GM12878 (cell line): ENCODE measurements around the gene GALK2. TPM values are rescaled to one million over a fixed set of nuclear protein-coding genes. Genes with fewer than 3 reads are reported as not detected.
A peak's percentile ranks its signal among the peaks of the same experiment; 100 is the strongest.

Source experiments
- ATAC-seq: fragments of 200-7000 bp; cut with Tn5 transposase; 3 replicates; pipeline ENCODE4 v1.9.1; 2020; ENCODE audit warnings: mild to moderate bottlenecking, moderate library complexity
- BruUV-seq: library from RNA; stranded (reverse); fragments of 400-500 nt; replicated peaks from 2 replicates; lab custom pipeline; 2021; lab: Mats Ljungman, UMichigan
- CTCF ChIA-PET: fragments of 300-600 bp; sonication (Branson Sonifier 250); formaldehyde crosslinking; extraction: SDS; loops from one replicate; lab custom pipeline; 2021; ENCODE audit warnings: inconsistent platforms; lab: Yijun Ruan, JAX
- POLR2A ChIA-PET: fragments of 350-600 bp; formaldehyde crosslinking; extraction: SDS; loops from one replicate; lab custom pipeline; 2021; ENCODE audit warnings: inconsistent platforms; lab: Charles Lee
- RAD21 ChIA-PET: fragments of 300-600 bp; sonication (Branson Sonifier 250); formaldehyde crosslinking; loops from one replicate; lab custom pipeline; 2023; ENCODE audit warnings: antibody characterized with exemption; ENCODE audit not compliant: unreplicated experiment; lab: Charles Lee
- SMC1A ChIA-PET: fragments of 300-600 bp; sonication (Branson Sonifier 250); formaldehyde crosslinking; loops from one replicate; lab custom pipeline; 2023; ENCODE audit not compliant: unreplicated experiment, uncharacterized antibody; lab: Charles Lee
- DNase-seq: peaks from one replicate; pipeline ENCODE4 v3.0.0-alpha.2; 2011; ENCODE audit warnings: low read depth, low spot score
- FAIRE-seq: peaks from 3 replicates; lab custom pipeline; 2011; peaks lifted over from hg19 to GRCh38; lab: Jason Lieb, UNC
- H2AFZ ChIP-seq: 2 replicates; pipeline ENCODE4 v1.6.0; 2011; ENCODE audit warnings: low read depth, low read length, control low read depth; ENCODE audit not compliant: control insufficient read depth
- H3K27ac ChIP-seq: 2 replicates; pipeline ENCODE4 v1.5.1; 2011; ENCODE audit warnings: control low read depth; ENCODE audit not compliant: control insufficient read depth, insufficient read depth
- H3K27me3 ChIP-seq, 2 experiments: replicated peaks in 1 of 2; 2 replicates each; pipeline versions ENCODE4 v1.6.0 to v1.6.1; 2011; ENCODE audit warnings: low read length in 1 of 2; ENCODE audit not compliant: control insufficient read depth in 2 of 2, insufficient read depth in 2 of 2
- H3K36me3 ChIP-seq, 2 experiments: 2 replicates each; pipeline ENCODE4 v1.5.1; 2011; ENCODE audit warnings: low read length in 1 of 2; ENCODE audit not compliant: control insufficient read depth in 2 of 2, insufficient read depth in 2 of 2
- H3K4me1 ChIP-seq: 2 replicates; pipeline ENCODE4 v1.6.1; 2011; ENCODE audit warnings: mild to moderate bottlenecking, low read length, moderate library complexity, mixed read lengths; ENCODE audit not compliant: control insufficient read depth, insufficient read depth
- H3K4me2 ChIP-seq: 2 replicates; pipeline ENCODE4 v1.6.0; 2011; ENCODE audit warnings: control low read depth; ENCODE audit not compliant: control insufficient read depth, insufficient read depth
- H3K4me3 ChIP-seq: fragments of 200-600 bp; sonication (generic); 2 replicates; pipeline ENCODE4 v1.5.1; 2016
- H3K79me2 ChIP-seq: 2 replicates; pipeline ENCODE4 v1.6.0; 2011; ENCODE audit warnings: low read length; ENCODE audit not compliant: control insufficient read depth, insufficient read depth
- H3K9ac ChIP-seq: 2 replicates; pipeline ENCODE4 v1.8.0; 2011; ENCODE audit warnings: low read length, control low read depth, mixed read lengths; ENCODE audit not compliant: control insufficient read depth, insufficient read depth
- H3K9me3 ChIP-seq: replicated peaks from 3 replicates; pipeline ENCODE4 v1.5.1; 2011; ENCODE audit warnings: mild to moderate bottlenecking, low read length; ENCODE audit not compliant: control insufficient read depth, insufficient read depth
- H4K20me1 ChIP-seq: 2 replicates; pipeline ENCODE4 v1.6.0; 2011; ENCODE audit not compliant: control insufficient read depth, insufficient read depth
- EP300 ChIP-seq, 2 experiments: fragments of 150-350 bp in 1 of 2; IDR thresholded peaks; 2 replicates each; pipeline ENCODE4 v1.6.1; 2011 to 2012; ENCODE audit warnings: low read depth in 2 of 2, low read length in 2 of 2, borderline replicate concordance in 1 of 2, improper control_type of control experiment in 1 of 2, inconsistent platforms in 1 of 2; ENCODE audit not compliant: control insufficient read depth in 1 of 2
- HDGF ChIP-seq: fragments of 450-650 bp; IDR thresholded peaks from 2 replicates; pipeline ENCODE4 v1.6.1; 2016; ENCODE audit warnings: antibody characterized with exemption
- KAT2A ChIP-seq: conservative IDR thresholded peaks from 2 replicates; pipeline ENCODE4 v1.6.1; 2011; ENCODE audit warnings: low read depth, low read length; ENCODE audit not compliant: control insufficient read depth
- LARP7 ChIP-seq: fragments of 450-650 bp; IDR thresholded peaks from 2 replicates; pipeline ENCODE4 v1.6.1; 2017; ENCODE audit warnings: mild to moderate bottlenecking
- NFXL1 ChIP-seq: fragments of 450-650 bp; IDR thresholded peaks from 2 replicates; pipeline ENCODE4 v1.6.1; 2017; ENCODE audit warnings: antibody characterized with exemption, mild to moderate bottlenecking, borderline replicate concordance
- SP1 ChIP-seq: IDR thresholded peaks from one replicate; pipeline ENCODE4 v1.6.1; 2011; ENCODE audit warnings: low read depth, low read length
- SPI1 ChIP-seq: IDR thresholded peaks from 2 replicates; pipeline ENCODE4 v1.6.1; 2011; ENCODE audit warnings: low read depth, mild to moderate bottlenecking, low read length, moderate library complexity, borderline replicate concordance; ENCODE audit not compliant: insufficient read depth
- WGBS: methylation state at CpG from one replicate; pipeline ENCODE4 v1.1.6; 2016; ENCODE audit warnings: low lambda C conversion rate; ENCODE audit not compliant: insufficient replicate concordance, insufficient coverage; ENCODE audit errors: missing lambda C conversion rate; 5-methylcytosine and 5-hydroxymethylcytosine counted together
- in situ Hi-C: fragments of 300-500 bp; cut with MboI; formaldehyde crosslinking; loops from 9 replicates; pipeline ENCODE4 v1.14.3; 2018; ENCODE audit warnings: mixed read lengths
- intact Hi-C: fragments of 100-400 bp; cut with micrococcal nuclease; formaldehyde crosslinking; loops from one replicate; pipeline ENCODE4 v1.14.2; 2022; ENCODE audit not compliant: unreplicated experiment
- polyA plus RNA-seq, 11 experiments: library from polyadenylated mRNA; depleted of rRNA in 4 of 11; unstranded in 6 of 11; stranded (reverse) in 5 of 11; fragments of >200 nt; fragmentation: Nextera tagmentation in 4 of 11; fragmentation: Illumina TruSeq in 1 of 11; extraction: Ambion mirVana in 4 of 11; extraction: Trizol in 1 of 11; gene quantifications; 1 replicate in 1 of 11; 2 replicates in 10 of 11; pipeline versions ENCODE4 v1.2.1 to v1.2.3, GENCODE V29; 2011 to 2016; ENCODE audit warnings: inconsistent platforms in 2 of 11, missing spikeins in 2 of 11, low read depth in 1 of 11
- total RNA-seq, 4 experiments: library from RNA; depleted of rRNA in 3 of 4; stranded (reverse); fragments of >200 nt in 3 of 4; fragmentation: Illumina TruSeq in 1 of 4; extraction: Trizol in 1 of 4; gene quantifications; 2 replicates each; pipeline versions ENCODE4 v1.2.1 to v1.2.3, GENCODE V29; 2013 to 2021
- TF ChIP-seq, protein P1 (sequence below): fragments of 450-650 bp; IDR thresholded peaks from 2 replicates; pipeline ENCODE4 v1.6.1; 2016; ENCODE audit warnings: mild to moderate bottlenecking

The GALK2 gene
- total and polyA plus RNA-seq, 10 of the 15 experiments (the other 5 are each of a cell fraction or from before 2014, with no cell fraction given), result 11.9 to 26.7 (median 15.4) TPM

GRCh38 chr15:49303003-49303402, 133.0 kb downstream of the GALK2 start:
- Histone ChIP-seq H3K4me3 (no peak overlapping the region), H3K79me2 (no peaks in the 10 kb centered on the region), H3K4me1 (0 out of 2 replicates have a peak, but pooled peaks cover 3% of the 10 kb centered on the region), H3K27ac (peak overlapping the region; percentile 42; the same call in 1 of the 2 replicates), H3K36me3 (peaks cover 0 to 2% of the 10 kb centered on the region in 2 experiments; a peak in 1 of 4 replicates), H2AFZ (no peak overlapping the region; the same call in 1 of the 2 replicates), H3K9me3 (no peaks in the 10 kb centered on the region; the same call in 2 of the 3 replicates), H3K9ac (no peak overlapping the region)
- ChIA-PET POLR2A (no interaction called here), CTCF (interaction anchor here (1.2 kb wide), 1 partner anchor 10 kb away, joined by 3 read pairs; no protein-coding TSS in a partner anchor)
- FAIRE-seq (peak; percentile 52), DNase-seq (no peak)
- intact Hi-C loops, result no loop called here
- no TSS peak for BruUV-seq
- TF ChIP-seq HDGF (no peak), KAT2A (no peak), LARP7 (no peak), SP1 (no peak), EP300 (IDR thresholded peaks at IDR 0.05; ENCODE audit: borderline replicate concordance in 1 of 2, control insufficient read depth in 1 of 2, low read depth in 2 of 2, low read length in 2 of 2) (no peak), SPI1 (peak; percentile 84), NFXL1 (no peak)
- TF ChIP-seq, protein P1, sequence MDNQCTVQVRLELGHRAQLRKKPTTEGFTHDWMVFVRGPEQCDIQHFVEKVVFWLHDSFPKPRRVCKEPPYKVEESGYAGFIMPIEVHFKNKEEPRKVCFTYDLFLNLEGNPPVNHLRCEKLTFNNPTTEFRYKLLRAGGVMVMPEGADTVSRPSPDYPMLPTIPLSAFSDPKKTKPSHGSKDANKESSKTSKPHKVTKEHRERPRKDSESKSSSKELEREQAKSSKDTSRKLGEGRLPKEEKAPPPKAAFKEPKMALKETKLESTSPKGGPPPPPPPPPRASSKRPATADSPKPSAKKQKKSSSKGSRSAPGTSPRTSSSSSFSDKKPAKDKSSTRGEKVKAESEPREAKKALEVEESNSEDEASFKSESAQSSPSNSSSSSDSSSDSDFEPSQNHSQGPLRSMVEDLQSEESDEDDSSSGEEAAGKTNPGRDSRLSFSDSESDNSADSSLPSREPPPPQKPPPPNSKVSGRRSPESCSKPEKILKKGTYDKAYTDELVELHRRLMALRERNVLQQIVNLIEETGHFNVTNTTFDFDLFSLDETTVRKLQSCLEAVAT, result no peak
- TF ChIP-seq, all 136 proteins: peak for 1
- Histone ChIP-seq H3K4me2 (no peak overlapping the region), H3K27me3 (no peaks in the 10 kb centered on the region), H4K20me1 (no peaks in the 10 kb centered on the region)
- 52% methylated on average over 3 of the region's 3 CpGs for WGBS
- in situ Hi-C loops, result no loop called here
- no peak for ATAC-seq
- ChIA-PET SMC1A (no interaction called here), RAD21 (no interaction called here)
